Measurements from ENCODE around the gene MAGI2. TPM values are rescaled to one million over a fixed set of nuclear protein-coding genes. Genes with fewer than 3 reads are reported as not detected.

MAGI2 gene
- total RNA-seq, 1 donor from 2014 or later, result 3.6 TPM

- DNase-seq, result no peak
- intact Hi-C loops (cut with micrococcal nuclease), result no loop called here
- ATAC-seq, result no peak
Measured at GRCh38 chr7:79217976-79218626, 235.4 kb downstream of the MAGI2 start.

- ATAC-seq (no peak), DNase-seq (no peak)
- intact Hi-C loops (cut with micrococcal nuclease), result no loop called here
Measured at GRCh38 chr7:79217468-79217867, 236.0 kb downstream of the MAGI2 start.

- DNase-seq (no peak), ATAC-seq (peak; percentile 39)
- intact Hi-C loops (cut with micrococcal nuclease), result no loop called here
Measured at GRCh38 chr7:79216236-79216635, 237.2 kb downstream of the MAGI2 start.

- intact Hi-C loops (cut with micrococcal nuclease), result no loop called here
- ATAC-seq, result no peak
Measured at GRCh38 chr7:79212334-79212733, 241.1 kb downstream of the MAGI2 start.

GRCh38 chr7:79211724-79212123 is 241.7 kb downstream of the MAGI2 start:
- ATAC-seq, result no peak
- intact Hi-C loops (cut with micrococcal nuclease), result no loop called here
- no peak for DNase-seq

More at GRCh38 chr7:79212334-79212733, 241.1 kb downstream of the MAGI2 start:
- no peak for DNase-seq

- intact Hi-C loops (cut with micrococcal nuclease), result no loop called here
- ATAC-seq, result no peak
- no peak for DNase-seq
Measured at GRCh38 chr7:79199961-79200360, 253.5 kb downstream of the MAGI2 start.

GRCh38 chr7:79199266-79199665 is 254.2 kb downstream of the MAGI2 start:
- intact Hi-C loops (cut with micrococcal nuclease), result no loop called here
- ATAC-seq (no peak), DNase-seq (no peak)

- DNase-seq, result no peak
- no peak for ATAC-seq
- intact Hi-C loops (cut with micrococcal nuclease), result no loop called here
Measured at GRCh38 chr7:79185605-79186004, 267.9 kb downstream of the MAGI2 start.

- DNase-seq, result no peak
- intact Hi-C loops (cut with micrococcal nuclease), result no loop called here
- ATAC-seq, result no peak
Measured at GRCh38 chr7:79182283-79182682, 271.2 kb downstream of the MAGI2 start.

GRCh38 chr7:79180533-79180932 is 272.9 kb downstream of the MAGI2 start:
- DNase-seq, result no peak
- ATAC-seq, result no peak
- intact Hi-C loops (cut with micrococcal nuclease), result no loop called here

GRCh38 chr7:79176859-79177477 is 276.5 kb downstream of the MAGI2 start:
- peak; percentile 61 for ATAC-seq
- intact Hi-C loops (cut with micrococcal nuclease), result no loop called here
- DNase-seq, result no peak

- ATAC-seq, result no peak
- DNase-seq, result no peak
- intact Hi-C loops (cut with micrococcal nuclease), result no loop called here
Measured at GRCh38 chr7:79175374-79175773, 278.1 kb downstream of the MAGI2 start.

GRCh38 chr7:79165225-79165624 is 288.2 kb downstream of the MAGI2 start:
- ATAC-seq (no peak), DNase-seq (no peak)
- intact Hi-C loops (cut with micrococcal nuclease), result no loop called here

GRCh38 chr7:79159040-79159664 is 294.3 kb downstream of the MAGI2 start:
- no peak for ATAC-seq
- no peak for DNase-seq
- intact Hi-C loops (cut with micrococcal nuclease), result no loop called here

GRCh38 chr7:79157281-79157680 is 296.2 kb downstream of the MAGI2 start:
- intact Hi-C loops (cut with micrococcal nuclease), result no loop called here
- ATAC-seq (no peak), DNase-seq (no peak)

GRCh38 chr7:79149831-79150230 is 303.6 kb downstream of the MAGI2 start:
- intact Hi-C loops (cut with micrococcal nuclease), result no loop called here
- DNase-seq (no peak), ATAC-seq (no peak)

GRCh38 chr7:79142706-79143105 is 310.8 kb downstream of the MAGI2 start:
- DNase-seq (no peak), ATAC-seq (no peak)
- intact Hi-C loops (cut with micrococcal nuclease), result no loop called here

- intact Hi-C loops (cut with micrococcal nuclease), result no loop called here
- DNase-seq (no peak), ATAC-seq (peak; percentile 63)
Measured at GRCh38 chr7:79141252-79141651, 312.2 kb downstream of the MAGI2 start.

GRCh38 chr7:79137942-79138341 is 315.5 kb downstream of the MAGI2 start:
- DNase-seq (no peak), ATAC-seq (no peak)
- intact Hi-C loops (cut with micrococcal nuclease), result no loop called here

GRCh38 chr7:79132844-79133451 is 320.5 kb downstream of the MAGI2 start:
- DNase-seq (no peak), ATAC-seq (no peak)
- intact Hi-C loops (cut with micrococcal nuclease), result no loop called here

All from left ventricle myocardium superior (tissue), 1 donor.